Epidermal melanocyte (primary cell): ENCODE measurements around the gene UBAC2.
"Not testable (repeated sequence)": the region's sequence is repeated elsewhere in the genome, so short reads cannot be mapped to it uniquely, and the experiment has no call there.

Source experiments
- DNase-seq: peaks from one replicate; pipeline ENCODE4 v3.0.0; 2011; ENCODE audit warnings: low spot score; ENCODE audit not compliant: insufficient read length

Gene UBAC2

GRCh38 chr13:99214232-99214631 lies 13.6 kb downstream of the UBAC2 start:
- no peak for DNase-seq

- DNase-seq: no peak
Observed at GRCh38 chr13:99214731-99215130, 14.1 kb downstream of the UBAC2 start.

- no peak for DNase-seq
Observed at GRCh38 chr13:99215184-99215830, 14.7 kb downstream of the UBAC2 start.

- no peak for DNase-seq
Observed at GRCh38 chr13:99217461-99218110, 16.9 kb downstream of the UBAC2 start.

GRCh38 chr13:99218126-99218525 lies 17.5 kb downstream of the UBAC2 start:
- DNase-seq: no peak

- no peak for DNase-seq
Observed at GRCh38 chr13:99218545-99218944, 17.9 kb downstream of the UBAC2 start.

- DNase-seq: no peak
Observed at GRCh38 chr13:99218969-99219368, 18.3 kb downstream of the UBAC2 start.

- DNase-seq: no peak
Observed at GRCh38 chr13:99220199-99220935, 19.7 kb downstream of the UBAC2 start.

GRCh38 chr13:99221567-99222239 lies 21.0 kb downstream of the UBAC2 start:
- no peak for DNase-seq

GRCh38 chr13:99223587-99223986 lies 22.9 kb downstream of the UBAC2 start:
- DNase-seq: no peak

GRCh38 chr13:99224021-99224420 lies 23.4 kb downstream of the UBAC2 start:
- DNase-seq: no peak

GRCh38 chr13:99225078-99225477 lies 24.4 kb downstream of the UBAC2 start:
- DNase-seq: no peak

GRCh38 chr13:99226513-99226912 lies 25.9 kb downstream of the UBAC2 start:
- no peak for DNase-seq

GRCh38 chr13:99227331-99227900 lies 26.8 kb downstream of the UBAC2 start:
- DNase-seq: no peak

GRCh38 chr13:99227909-99228688 lies 27.4 kb downstream of the UBAC2 start:
- DNase-seq: no peak

- peak; percentile 58 for DNase-seq
Observed at GRCh38 chr13:99228737-99229691, 28.4 kb downstream of the UBAC2 start.

- not testable (repeated sequence) for DNase-seq
Observed at GRCh38 chr13:99230588-99230987, 29.9 kb downstream of the UBAC2 start.

GRCh38 chr13:99230991-99231390 lies 30.3 kb downstream of the UBAC2 start:
- DNase-seq: no peak

- no peak for DNase-seq
Observed at GRCh38 chr13:99231721-99232120, 31.1 kb downstream of the UBAC2 start.
